Spleen (tissue), 11 donors: ENCODE measurements around the gene PFN1. TPM values are rescaled to one million over a fixed set of nuclear protein-coding genes. Genes with fewer than 3 reads are reported as not detected.

Experiments
- DNase-seq: peaks from one replicate; pipeline ENCODE4 v3.0.0-alpha.2; 2020
- H3K27ac ChIP-seq, 8 donors: fragments of 200-600 bp; sonication (generic) in 7 of 8; 1 replicate in 4 of 8; 2 replicates in 4 of 8; pipeline versions ENCODE4 v1.5.0 to v1.8.0; 2016 to 2021; ENCODE audit warnings: inconsistent platforms in 4 of 8, mild to moderate bottlenecking in 4 of 8, moderate library complexity in 1 of 8
- H3K27me3 ChIP-seq, 7 donors: fragments of 200-600 bp; sonication (generic) in 6 of 7; replicated peaks in 1 of 7; 1 replicate in 4 of 7; 2 replicates in 3 of 7; pipeline versions ENCODE4 v1.5.0 to v1.8.0; 2016 to 2021; ENCODE audit warnings: inconsistent platforms in 3 of 7, mild to moderate bottlenecking in 1 of 7
- H3K36me3 ChIP-seq, 6 donors: fragments of 200-600 bp; sonication (generic) in 5 of 6; 1 replicate in 4 of 6; 2 replicates in 2 of 6; pipeline versions ENCODE4 v1.5.0 to v1.8.0; 2016 to 2021; ENCODE audit warnings: inconsistent platforms in 2 of 6
- H3K4me1 ChIP-seq, 6 donors: fragments of 200-600 bp; sonication (generic) in 5 of 6; 1 replicate in 3 of 6; 2 replicates in 3 of 6; pipeline versions ENCODE4 v1.5.0 to v1.8.0; 2016 to 2021; ENCODE audit warnings: inconsistent platforms in 3 of 6
- H3K4me3 ChIP-seq, 8 donors: fragments of 200-600 bp; sonication (generic) in 7 of 8; 1 replicate in 4 of 8; 2 replicates in 4 of 8; pipeline versions ENCODE4 v1.5.0 to v1.8.0; 2016 to 2021; ENCODE audit warnings: inconsistent platforms in 4 of 8, mild to moderate bottlenecking in 4 of 8, moderate library complexity in 2 of 8
- H3K9me3 ChIP-seq, 8 donors: fragments of 200-600 bp; sonication (generic) in 7 of 8; 1 replicate in 4 of 8; 2 replicates in 4 of 8; pipeline versions ENCODE4 v1.5.0 to v1.8.0; 2016 to 2021; ENCODE audit warnings: inconsistent platforms in 4 of 8
- POLR2A ChIP-seq, 3 donors: fragments of 450-650 bp; IDR thresholded peaks; one replicate each; pipeline ENCODE4 v1.5.1; 2017; ENCODE audit warnings: antibody characterized with exemption in 3 of 3, mild to moderate bottlenecking in 1 of 3
- POLR2AphosphoS5 ChIP-seq, 3 donors: sonication (generic); formaldehyde crosslinking; IDR thresholded peaks; one replicate each; pipeline ENCODE4 v1.5.1; 2017; ENCODE audit warnings: antibody characterized with exemption in 3 of 3
- WGBS, 5 donors: extraction: QIAGEN DNeasy Blood & Tissue Kit in 3 of 5; methylation state at CpG; one replicate each; pipeline versions ENCODE4 v1.1.5 to v1.1.7; 2013 to 2018; 5-methylcytosine and 5-hydroxymethylcytosine counted together
- intact Hi-C: fragments of 100-400 bp; cut with DNase I; formaldehyde crosslinking; loops from one replicate; pipeline ENCODE4 v1.15.0; 2023; ENCODE audit warnings: low total_unique reads
- polyA plus RNA-seq, 3 donors: library from polyadenylated mRNA; stranded (reverse); fragments of 200-250 nt; gene quantifications; one replicate each; pipeline ENCODE4 v1.2.1, GENCODE V29; 2013
- total RNA-seq, 7 donors: library from RNA; depleted of rRNA in 3 of 7; stranded (reverse); fragments of >200 nt in 3 of 7; fragmentation: NEBNext Ultra II Directional in 4 of 7; extraction: Animal tissue kit (Norgen Biotek cat#: 25700) in 4 of 7; gene quantifications; one replicate each; pipeline versions ENCODE4 v1.1.0 to v1.2.1, GENCODE V29; 2016 to 2021
- TF ChIP-seq, protein P1 (sequence below), 11 experiments: fragments of 200-600 bp in 7 of 11; fragments of 450-650 bp in 4 of 11; sonication (generic) in 4 of 11; IDR thresholded peaks in 8 of 11; conservative IDR thresholded peaks in 3 of 11; 1 replicate in 7 of 11; 2 replicates in 4 of 11; pipeline versions ENCODE4 v1.4.0 to v1.8.0; 2016 to 2021; ENCODE audit warnings: antibody characterized with exemption in 11 of 11, inconsistent platforms in 4 of 11, mild to moderate bottlenecking in 1 of 11
- donor health status: healthy with polysubstance abuse.
- donor health status: DM: no; HTN: no; CAD: no; lungs with moderate emphysema.
- donor health status: DM: no; HTN: no; CAD: no.
- donor health status: Bipolar disorder and iron deficiency.
- donor health status: healthy.
- donor health status: DM: no; HTN: no; CAD: no.
- donor health status: DM: yes; HTN: yes; CAD: no.

The PFN1 gene
- total and polyA plus RNA-seq, 10 donors, result 605 to 1,090 (median 843) TPM

DNA sequence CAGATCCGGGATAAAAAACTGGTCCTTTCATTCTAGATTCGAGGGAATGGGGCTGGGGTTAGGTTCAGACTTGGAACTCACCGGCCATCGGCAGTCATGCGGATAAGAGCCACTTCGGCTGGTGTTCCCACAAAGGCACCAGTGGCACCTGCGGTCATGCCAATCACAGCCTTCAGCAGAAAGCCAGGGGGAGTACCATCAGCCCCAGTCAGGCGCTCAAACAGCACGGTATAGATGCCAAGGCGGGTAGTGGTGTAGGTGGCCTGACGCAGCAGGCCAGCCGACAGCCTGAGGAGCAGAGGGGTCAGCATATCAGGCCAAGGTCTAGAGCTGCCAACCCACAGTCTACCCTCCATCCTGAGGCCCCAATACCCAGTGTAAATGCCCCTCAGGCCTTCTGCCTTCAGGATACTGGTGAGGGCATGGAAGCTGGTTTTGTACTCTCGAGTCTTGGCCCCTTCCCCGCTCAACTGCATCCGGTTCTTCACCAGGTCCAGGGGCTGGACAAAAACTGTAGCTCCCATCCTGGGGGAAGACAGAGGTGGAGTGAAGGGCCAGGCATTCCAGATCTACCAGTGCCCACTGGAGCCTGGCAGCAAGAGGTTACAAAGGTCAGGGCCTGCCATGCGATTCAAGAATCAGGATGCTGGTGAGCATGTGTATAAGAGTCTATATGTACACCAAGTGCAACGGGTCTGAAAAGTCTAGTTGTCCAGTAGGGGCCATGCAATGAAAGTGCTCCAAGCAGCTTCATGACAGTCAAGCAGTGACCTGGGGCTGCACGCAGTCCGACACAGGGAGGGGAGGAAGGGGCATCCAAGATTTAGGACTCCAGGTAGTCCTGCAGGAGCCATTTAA, 9.4 kb downstream of the PFN1 start:
- 39 to 65% (median 63%) methylated on average over 9 to 19 of the region's 19 CpGs for WGBS, 5 donors
- TF ChIP-seq POLR2AphosphoS5 (IDR thresholded peaks at IDR 0.05), result no peak
- TF ChIP-seq, protein P1, sequence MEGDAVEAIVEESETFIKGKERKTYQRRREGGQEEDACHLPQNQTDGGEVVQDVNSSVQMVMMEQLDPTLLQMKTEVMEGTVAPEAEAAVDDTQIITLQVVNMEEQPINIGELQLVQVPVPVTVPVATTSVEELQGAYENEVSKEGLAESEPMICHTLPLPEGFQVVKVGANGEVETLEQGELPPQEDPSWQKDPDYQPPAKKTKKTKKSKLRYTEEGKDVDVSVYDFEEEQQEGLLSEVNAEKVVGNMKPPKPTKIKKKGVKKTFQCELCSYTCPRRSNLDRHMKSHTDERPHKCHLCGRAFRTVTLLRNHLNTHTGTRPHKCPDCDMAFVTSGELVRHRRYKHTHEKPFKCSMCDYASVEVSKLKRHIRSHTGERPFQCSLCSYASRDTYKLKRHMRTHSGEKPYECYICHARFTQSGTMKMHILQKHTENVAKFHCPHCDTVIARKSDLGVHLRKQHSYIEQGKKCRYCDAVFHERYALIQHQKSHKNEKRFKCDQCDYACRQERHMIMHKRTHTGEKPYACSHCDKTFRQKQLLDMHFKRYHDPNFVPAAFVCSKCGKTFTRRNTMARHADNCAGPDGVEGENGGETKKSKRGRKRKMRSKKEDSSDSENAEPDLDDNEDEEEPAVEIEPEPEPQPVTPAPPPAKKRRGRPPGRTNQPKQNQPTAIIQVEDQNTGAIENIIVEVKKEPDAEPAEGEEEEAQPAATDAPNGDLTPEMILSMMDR (IDR thresholded peaks at IDR 0.05 in 8 of 11, conservative IDR thresholded peaks at IDR 0.05 in 3 of 11), result no peak
- no peak for TF ChIP-seq POLR2A (IDR thresholded peaks at IDR 0.05)
- Histone ChIP-seq H3K27ac (peak overlapping the region; percentile 93 to 99 (median 97)), H3K4me3 (peak overlapping the region; percentile 57 to 95 (median 78)), H3K4me1 (peaks cover 43 to 80% (median 63%) of the 10 kb centered on the region in 6 donors), H3K27me3 (no peaks in the 10 kb centered on the region), H3K36me3 (peaks cover 0 to 59% (median 34%) of the 10 kb centered on the region in 6 donors), H3K9me3 (no peaks in the 10 kb centered on the region)
- intact Hi-C loops, result loop anchor here (10.0 kb wide), 1 partner anchor 56 kb away; the partner anchor contains the start of genes INCA1 and KIF1C
- DNase-seq, result peak; percentile 82

DNA sequence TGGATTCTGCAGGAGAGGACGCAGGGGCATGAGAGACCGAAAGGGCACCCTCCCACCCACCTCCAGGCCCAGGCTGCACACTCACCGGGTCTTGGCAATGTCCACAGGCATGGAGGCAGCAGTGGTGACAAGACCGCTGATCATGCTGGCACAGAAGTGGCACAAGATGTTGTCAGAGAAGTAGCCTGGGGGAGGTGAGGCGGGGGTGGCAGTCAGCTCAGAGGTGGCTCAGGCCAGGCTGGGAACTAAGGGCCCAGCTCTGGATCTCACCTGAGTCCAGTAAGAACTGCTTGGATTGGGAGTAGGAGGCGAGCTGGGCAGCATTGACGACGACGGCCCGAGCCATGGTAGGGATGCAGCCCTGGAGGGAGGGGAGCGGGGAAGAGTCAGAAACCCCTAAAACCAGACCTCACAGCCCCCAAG, 10.2 kb downstream of the PFN1 start:
- H3K27me3 ChIP-seq, result no peaks in the 10 kb centered on the region
- TF ChIP-seq, protein P1 (IDR thresholded peaks at IDR 0.05 in 8 of 11, conservative IDR thresholded peaks at IDR 0.05 in 3 of 11), result no peak
- no peak for TF ChIP-seq POLR2A (IDR thresholded peaks at IDR 0.05)
- no peak for TF ChIP-seq POLR2AphosphoS5 (IDR thresholded peaks at IDR 0.05)
- peaks cover 35 to 80% (median 58%) of the 10 kb centered on the region in 6 donors for H3K4me1 ChIP-seq
- H3K9me3 ChIP-seq, result no peaks in the 10 kb centered on the region
- 89 to 97% (median 96%) methylated on average over 11 of the region's 11 CpGs for WGBS, 5 donors
- no peak overlapping the region for H3K4me3 ChIP-seq
- peak; percentile 82 for DNase-seq
- H3K27ac ChIP-seq, result peak overlapping the region in 3 of 8 donors; percentile 95 to 98 (median 95)
- intact Hi-C loops, result loop anchor here (10.0 kb wide), 1 partner anchor 57 kb away; the partner anchor contains the start of genes INCA1 and KIF1C
- peaks cover 0 to 51% (median 27%) of the 10 kb centered on the region in 6 donors for H3K36me3 ChIP-seq

- Histone ChIP-seq H3K27ac (peak overlapping the region in 1 of 8 donors; percentile 95), H3K4me1 (peaks cover 32 to 80% (median 53%) of the 10 kb centered on the region in 6 donors), H3K27me3 (no peaks in the 10 kb centered on the region), H3K36me3 (peaks cover 0 to 45% (median 22%) of the 10 kb centered on the region in 6 donors), H3K9me3 (no peaks in the 10 kb centered on the region), H3K4me3 (no peak overlapping the region)
- TF ChIP-seq POLR2A (IDR thresholded peaks at IDR 0.05) (no peak), POLR2AphosphoS5 (IDR thresholded peaks at IDR 0.05) (no peak)
- TF ChIP-seq, protein P1 (IDR thresholded peaks at IDR 0.05 in 8 of 11, conservative IDR thresholded peaks at IDR 0.05 in 3 of 11), result no peak
- 91 to 97% (median 94%) methylated on average over 11 to 16 of the region's 16 CpGs for WGBS, 5 donors
- DNase-seq, result peak; percentile 76
- intact Hi-C loops, result loop anchor here (10.0 kb wide), 1 partner anchor 57 kb away; the partner anchor contains the start of genes INCA1 and KIF1C
Measured at GRCh38 chr17:4937553-4937952, 10.8 kb downstream of the PFN1 start.

- peaks cover 0 to 34% (median 19%) of the 10 kb centered on the region in 6 donors for H3K36me3 ChIP-seq
- WGBS, 5 donors, result 82 to 96% (median 86%) methylated on average over 3 of the region's 3 CpGs
- H3K4me1 ChIP-seq, result peaks cover 21 to 78% (median 46%) of the 10 kb centered on the region in 6 donors
- no peak overlapping the region for H3K4me3 ChIP-seq
- TF ChIP-seq POLR2AphosphoS5 (IDR thresholded peaks at IDR 0.05), result no peak
- TF ChIP-seq POLR2A (IDR thresholded peaks at IDR 0.05), result no peak
- intact Hi-C loops, result loop anchor here (10.0 kb wide), 1 partner anchor 58 kb away; the partner anchor contains the start of genes INCA1 and KIF1C
- no peaks in the 10 kb centered on the region for H3K27me3 ChIP-seq
- no peaks in the 10 kb centered on the region for H3K9me3 ChIP-seq
- DNase-seq, result no peak
- H3K27ac ChIP-seq, result peak overlapping the region in 1 of 8 donors; percentile 21
Measured at GRCh38 chr17:4936436-4936835, 11.9 kb downstream of the PFN1 start.
